H1 (cell line): ENCODE data around the gene NRXN3. TPM values are rescaled to one million over a fixed set of nuclear protein-coding genes. Genes with fewer than 3 reads are reported as not detected.

Experiments used
- CBX8 ChIP-seq: fragments of 300-800, 300-1000 bp; sonication (generic); IDR thresholded peaks from 2 replicates; pipeline ENCODE4 v1.7.1; 2016; ENCODE audit warnings: low read depth, low read length, borderline replicate concordance
- GTF2F1 ChIP-seq: IDR thresholded peaks from 2 replicates; pipeline ENCODE4 v1.6.1; 2012; ENCODE audit warnings: low read depth, low read length, improper control_type of control experiment, borderline replicate concordance
- HDAC6 ChIP-seq: IDR thresholded peaks from one replicate; pipeline ENCODE4 v1.7.1; 2012; ENCODE audit warnings: low read depth, mild to moderate bottlenecking, inconsistent platforms, low read length, moderate library complexity
- KDM4A ChIP-seq: IDR thresholded peaks from one replicate; pipeline ENCODE4 v1.7.1; 2012; ENCODE audit warnings: low read depth, mild to moderate bottlenecking, moderate library complexity, low read length, inconsistent platforms; ENCODE audit not compliant: severe bottlenecking
- SAP30 ChIP-seq: fragments of 300-600 bp; sonication (generic); IDR thresholded peaks from 2 replicates; pipeline ENCODE4 v1.7.1; 2012; ENCODE audit warnings: low read length, moderate library complexity, mild to moderate bottlenecking, inconsistent platforms; ENCODE audit not compliant: insufficient read depth, insufficient replicate concordance
- SUZ12 ChIP-seq: fragments of 200-600 bp; sonication (generic); IDR thresholded peaks from 2 replicates; pipeline ENCODE4 v1.6.1; 2012; ENCODE audit warnings: mild to moderate bottlenecking, inconsistent platforms, low read length, moderate library complexity, mixed read lengths
- TEAD4 ChIP-seq: IDR thresholded peaks from 2 replicates; pipeline ENCODE4 v1.6.1; 2012; ENCODE audit warnings: low read depth, low read length, inconsistent platforms, mixed read lengths
- polyA plus RNA-seq, 7 experiments: library from polyadenylated mRNA; depleted of rRNA in 3 of 7; stranded (reverse) in 5 of 7; unstranded in 2 of 7; fragments of >200 nt in 5 of 7; fragments of 200-250 nt in 2 of 7; gene quantifications; 1 replicate in 5 of 7; 2 replicates in 1 of 7; 4 replicates in 1 of 7; pipeline versions ENCODE4 v1.2.1 to v1.2.3, GENCODE V29; 2011 to 2013; ENCODE audit warnings: missing spikeins in 2 of 7, mixed read lengths in 2 of 7
- total RNA-seq: library from RNA; stranded (reverse); fragmentation: NEBNext Ultra II Directional; extraction: Animal tissue kit (Norgen Biotek cat#: 25700); gene quantifications from 2 replicates; pipeline ENCODE4 v1.2.1, GENCODE V29; 2021
- TF ChIP-seq, protein P1 (sequence below): fragments of 300-600 bp; sonication (generic); IDR thresholded peaks from 2 replicates; pipeline ENCODE4 v1.7.1; 2012; ENCODE audit warnings: low read length, moderate library complexity, mild to moderate bottlenecking, inconsistent platforms; ENCODE audit not compliant: insufficient replicate concordance
- TF ChIP-seq, protein P2 (sequence below), 3 experiments: IDR thresholded peaks; 1 replicate in 2 of 3; 2 replicates in 1 of 3; pipeline versions ENCODE4 v1.5.1 to v1.6.1; 2011; ENCODE audit warnings: low read length in 3 of 3, mild to moderate bottlenecking in 3 of 3, inconsistent platforms in 2 of 3, low read depth in 1 of 3, moderate library complexity in 1 of 3; ENCODE audit not compliant: insufficient read depth in 1 of 3; ENCODE audit errors: control extremely low read depth in 1 of 3

NRXN3 gene
- total and polyA plus RNA-seq, 2 of the 8 experiments (the other 6 are each of a cell fraction or from before 2014, with no cell fraction given) = 2.6 to 4.1 TPM

DNA sequence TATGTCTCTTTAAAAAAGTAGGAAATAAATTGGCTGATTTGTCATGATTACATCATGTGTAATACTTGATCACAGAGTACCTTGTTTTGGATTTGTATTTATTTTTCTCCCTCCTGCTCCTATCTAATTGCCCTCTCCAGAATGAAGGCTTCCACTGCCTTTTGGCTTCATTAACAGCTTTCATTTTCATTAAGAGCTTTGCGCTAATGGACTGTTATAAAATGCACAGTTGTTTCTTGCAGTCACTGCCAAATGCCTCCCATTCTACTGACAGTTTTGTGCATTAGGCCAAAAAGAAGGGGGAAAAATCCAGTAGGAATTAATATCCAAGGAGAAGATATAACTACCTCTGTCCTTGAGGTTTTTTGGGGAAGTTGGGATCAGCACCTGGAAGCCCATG is 159.2 kb downstream of the NRXN3 start (continued):
- TF ChIP-seq, protein P1, sequence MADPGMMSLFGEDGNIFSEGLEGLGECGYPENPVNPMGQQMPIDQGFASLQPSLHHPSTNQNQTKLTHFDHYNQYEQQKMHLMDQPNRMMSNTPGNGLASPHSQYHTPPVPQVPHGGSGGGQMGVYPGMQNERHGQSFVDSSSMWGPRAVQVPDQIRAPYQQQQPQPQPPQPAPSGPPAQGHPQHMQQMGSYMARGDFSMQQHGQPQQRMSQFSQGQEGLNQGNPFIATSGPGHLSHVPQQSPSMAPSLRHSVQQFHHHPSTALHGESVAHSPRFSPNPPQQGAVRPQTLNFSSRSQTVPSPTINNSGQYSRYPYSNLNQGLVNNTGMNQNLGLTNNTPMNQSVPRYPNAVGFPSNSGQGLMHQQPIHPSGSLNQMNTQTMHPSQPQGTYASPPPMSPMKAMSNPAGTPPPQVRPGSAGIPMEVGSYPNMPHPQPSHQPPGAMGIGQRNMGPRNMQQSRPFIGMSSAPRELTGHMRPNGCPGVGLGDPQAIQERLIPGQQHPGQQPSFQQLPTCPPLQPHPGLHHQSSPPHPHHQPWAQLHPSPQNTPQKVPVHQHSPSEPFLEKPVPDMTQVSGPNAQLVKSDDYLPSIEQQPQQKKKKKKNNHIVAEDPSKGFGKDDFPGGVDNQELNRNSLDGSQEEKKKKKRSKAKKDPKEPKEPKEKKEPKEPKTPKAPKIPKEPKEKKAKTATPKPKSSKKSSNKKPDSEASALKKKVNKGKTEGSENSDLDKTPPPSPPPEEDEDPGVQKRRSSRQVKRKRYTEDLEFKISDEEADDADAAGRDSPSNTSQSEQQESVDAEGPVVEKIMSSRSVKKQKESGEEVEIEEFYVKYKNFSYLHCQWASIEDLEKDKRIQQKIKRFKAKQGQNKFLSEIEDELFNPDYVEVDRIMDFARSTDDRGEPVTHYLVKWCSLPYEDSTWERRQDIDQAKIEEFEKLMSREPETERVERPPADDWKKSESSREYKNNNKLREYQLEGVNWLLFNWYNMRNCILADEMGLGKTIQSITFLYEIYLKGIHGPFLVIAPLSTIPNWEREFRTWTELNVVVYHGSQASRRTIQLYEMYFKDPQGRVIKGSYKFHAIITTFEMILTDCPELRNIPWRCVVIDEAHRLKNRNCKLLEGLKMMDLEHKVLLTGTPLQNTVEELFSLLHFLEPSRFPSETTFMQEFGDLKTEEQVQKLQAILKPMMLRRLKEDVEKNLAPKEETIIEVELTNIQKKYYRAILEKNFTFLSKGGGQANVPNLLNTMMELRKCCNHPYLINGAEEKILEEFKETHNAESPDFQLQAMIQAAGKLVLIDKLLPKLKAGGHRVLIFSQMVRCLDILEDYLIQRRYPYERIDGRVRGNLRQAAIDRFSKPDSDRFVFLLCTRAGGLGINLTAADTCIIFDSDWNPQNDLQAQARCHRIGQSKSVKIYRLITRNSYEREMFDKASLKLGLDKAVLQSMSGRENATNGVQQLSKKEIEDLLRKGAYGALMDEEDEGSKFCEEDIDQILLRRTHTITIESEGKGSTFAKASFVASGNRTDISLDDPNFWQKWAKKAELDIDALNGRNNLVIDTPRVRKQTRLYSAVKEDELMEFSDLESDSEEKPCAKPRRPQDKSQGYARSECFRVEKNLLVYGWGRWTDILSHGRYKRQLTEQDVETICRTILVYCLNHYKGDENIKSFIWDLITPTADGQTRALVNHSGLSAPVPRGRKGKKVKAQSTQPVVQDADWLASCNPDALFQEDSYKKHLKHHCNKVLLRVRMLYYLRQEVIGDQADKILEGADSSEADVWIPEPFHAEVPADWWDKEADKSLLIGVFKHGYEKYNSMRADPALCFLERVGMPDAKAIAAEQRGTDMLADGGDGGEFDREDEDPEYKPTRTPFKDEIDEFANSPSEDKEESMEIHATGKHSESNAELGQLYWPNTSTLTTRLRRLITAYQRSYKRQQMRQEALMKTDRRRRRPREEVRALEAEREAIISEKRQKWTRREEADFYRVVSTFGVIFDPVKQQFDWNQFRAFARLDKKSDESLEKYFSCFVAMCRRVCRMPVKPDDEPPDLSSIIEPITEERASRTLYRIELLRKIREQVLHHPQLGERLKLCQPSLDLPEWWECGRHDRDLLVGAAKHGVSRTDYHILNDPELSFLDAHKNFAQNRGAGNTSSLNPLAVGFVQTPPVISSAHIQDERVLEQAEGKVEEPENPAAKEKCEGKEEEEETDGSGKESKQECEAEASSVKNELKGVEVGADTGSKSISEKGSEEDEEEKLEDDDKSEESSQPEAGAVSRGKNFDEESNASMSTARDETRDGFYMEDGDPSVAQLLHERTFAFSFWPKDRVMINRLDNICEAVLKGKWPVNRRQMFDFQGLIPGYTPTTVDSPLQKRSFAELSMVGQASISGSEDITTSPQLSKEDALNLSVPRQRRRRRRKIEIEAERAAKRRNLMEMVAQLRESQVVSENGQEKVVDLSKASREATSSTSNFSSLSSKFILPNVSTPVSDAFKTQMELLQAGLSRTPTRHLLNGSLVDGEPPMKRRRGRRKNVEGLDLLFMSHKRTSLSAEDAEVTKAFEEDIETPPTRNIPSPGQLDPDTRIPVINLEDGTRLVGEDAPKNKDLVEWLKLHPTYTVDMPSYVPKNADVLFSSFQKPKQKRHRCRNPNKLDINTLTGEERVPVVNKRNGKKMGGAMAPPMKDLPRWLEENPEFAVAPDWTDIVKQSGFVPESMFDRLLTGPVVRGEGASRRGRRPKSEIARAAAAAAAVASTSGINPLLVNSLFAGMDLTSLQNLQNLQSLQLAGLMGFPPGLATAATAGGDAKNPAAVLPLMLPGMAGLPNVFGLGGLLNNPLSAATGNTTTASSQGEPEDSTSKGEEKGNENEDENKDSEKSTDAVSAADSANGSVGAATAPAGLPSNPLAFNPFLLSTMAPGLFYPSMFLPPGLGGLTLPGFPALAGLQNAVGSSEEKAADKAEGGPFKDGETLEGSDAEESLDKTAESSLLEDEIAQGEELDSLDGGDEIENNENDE = no peak
- TF ChIP-seq, protein P2, sequence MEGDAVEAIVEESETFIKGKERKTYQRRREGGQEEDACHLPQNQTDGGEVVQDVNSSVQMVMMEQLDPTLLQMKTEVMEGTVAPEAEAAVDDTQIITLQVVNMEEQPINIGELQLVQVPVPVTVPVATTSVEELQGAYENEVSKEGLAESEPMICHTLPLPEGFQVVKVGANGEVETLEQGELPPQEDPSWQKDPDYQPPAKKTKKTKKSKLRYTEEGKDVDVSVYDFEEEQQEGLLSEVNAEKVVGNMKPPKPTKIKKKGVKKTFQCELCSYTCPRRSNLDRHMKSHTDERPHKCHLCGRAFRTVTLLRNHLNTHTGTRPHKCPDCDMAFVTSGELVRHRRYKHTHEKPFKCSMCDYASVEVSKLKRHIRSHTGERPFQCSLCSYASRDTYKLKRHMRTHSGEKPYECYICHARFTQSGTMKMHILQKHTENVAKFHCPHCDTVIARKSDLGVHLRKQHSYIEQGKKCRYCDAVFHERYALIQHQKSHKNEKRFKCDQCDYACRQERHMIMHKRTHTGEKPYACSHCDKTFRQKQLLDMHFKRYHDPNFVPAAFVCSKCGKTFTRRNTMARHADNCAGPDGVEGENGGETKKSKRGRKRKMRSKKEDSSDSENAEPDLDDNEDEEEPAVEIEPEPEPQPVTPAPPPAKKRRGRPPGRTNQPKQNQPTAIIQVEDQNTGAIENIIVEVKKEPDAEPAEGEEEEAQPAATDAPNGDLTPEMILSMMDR (IDR thresholded peaks at IDR 0.05; ENCODE audit: control extremely low read depth in 1 of 3, insufficient read depth in 1 of 3, low read depth in 1 of 3, low read length in 3 of 3) = no peak
- TF ChIP-seq CBX8 = no peak
- TF ChIP-seq KDM4A = no peak
- no peak for TF ChIP-seq TEAD4
- TF ChIP-seq GTF2F1 = no peak
- TF ChIP-seq SUZ12 = no peak
- TF ChIP-seq HDAC6 = no peak
- TF ChIP-seq SAP30 = no peak
